Activated CD4-positive, CD25-positive, alpha-beta regulatory T cell treated with anti-CD3 and anti-CD28 coated beads, Interleukin-2, amount 50 U/mL, for 16 hours (primary cell): ENCODE measurements around the gene SDR42E1.
"Not testable (repeated sequence)": the region's sequence is repeated elsewhere in the genome, so short reads cannot be mapped to it uniquely, and the experiment has no call there.

Source experiments
- DNase-seq: peaks from one replicate; pipeline ENCODE4 v3.0.0-alpha.2; 2020; ENCODE audit warnings: low read depth, low spot score

SDR42E1 gene

DNA sequence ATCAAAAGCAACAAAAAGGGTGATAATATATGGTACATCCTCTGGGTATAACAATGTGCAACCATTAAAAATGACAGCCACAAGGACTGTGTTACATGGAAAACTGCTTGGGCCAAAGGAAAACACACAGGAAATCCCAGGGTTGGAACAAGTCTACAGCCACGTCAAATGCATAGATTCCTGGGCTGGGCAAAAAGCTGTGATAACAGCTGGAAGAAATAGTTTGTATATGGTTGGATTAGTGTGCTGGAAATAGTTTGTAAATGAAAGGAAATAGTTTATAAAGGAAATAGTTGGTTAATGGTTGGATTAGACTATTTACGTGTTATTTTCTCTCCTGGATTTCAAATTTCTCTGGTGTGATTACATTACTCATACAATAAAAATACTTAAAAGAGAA lies 26.4 kb upstream of the SDR42E1 start:
- no peak for DNase-seq

GRCh38 chr16:82037251-82037650 lies 26.0 kb upstream of the SDR42E1 start:
- no peak for DNase-seq

- no peak for DNase-seq
Measured at GRCh38 chr16:82034981-82035612, 23.8 kb upstream of the SDR42E1 start, which contains the start of gene HSD17B2. Gene HSD17B2 (plus strand): TSS chr16:82035253. CDS start chr16:82035425, 172 bp downstream.

- DNase-seq = no peak
Measured at GRCh38 chr16:82033683-82034300, 22.5 kb upstream of the SDR42E1 start.

DNA sequence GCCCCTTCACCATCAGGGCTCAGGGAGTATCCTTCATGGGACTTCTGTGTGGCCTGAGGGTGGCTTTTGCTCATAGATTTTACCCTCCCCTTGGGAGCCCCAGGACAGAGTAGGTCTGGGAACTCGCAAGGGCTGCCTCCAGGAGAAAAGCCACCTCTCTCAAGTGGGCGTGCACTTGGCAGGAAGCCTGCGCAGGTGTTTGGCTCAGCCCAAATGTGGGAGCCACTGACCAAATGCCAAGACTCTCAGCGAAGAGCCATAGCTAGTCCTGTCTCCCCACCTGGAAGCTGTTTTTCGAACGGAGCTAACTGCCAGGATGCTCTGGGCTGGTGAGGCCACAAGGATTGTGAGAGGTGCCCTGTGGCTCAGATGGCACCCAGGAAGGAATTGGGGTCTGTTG lies 21.7 kb upstream of the SDR42E1 start:
- no peak for DNase-seq

DNA sequence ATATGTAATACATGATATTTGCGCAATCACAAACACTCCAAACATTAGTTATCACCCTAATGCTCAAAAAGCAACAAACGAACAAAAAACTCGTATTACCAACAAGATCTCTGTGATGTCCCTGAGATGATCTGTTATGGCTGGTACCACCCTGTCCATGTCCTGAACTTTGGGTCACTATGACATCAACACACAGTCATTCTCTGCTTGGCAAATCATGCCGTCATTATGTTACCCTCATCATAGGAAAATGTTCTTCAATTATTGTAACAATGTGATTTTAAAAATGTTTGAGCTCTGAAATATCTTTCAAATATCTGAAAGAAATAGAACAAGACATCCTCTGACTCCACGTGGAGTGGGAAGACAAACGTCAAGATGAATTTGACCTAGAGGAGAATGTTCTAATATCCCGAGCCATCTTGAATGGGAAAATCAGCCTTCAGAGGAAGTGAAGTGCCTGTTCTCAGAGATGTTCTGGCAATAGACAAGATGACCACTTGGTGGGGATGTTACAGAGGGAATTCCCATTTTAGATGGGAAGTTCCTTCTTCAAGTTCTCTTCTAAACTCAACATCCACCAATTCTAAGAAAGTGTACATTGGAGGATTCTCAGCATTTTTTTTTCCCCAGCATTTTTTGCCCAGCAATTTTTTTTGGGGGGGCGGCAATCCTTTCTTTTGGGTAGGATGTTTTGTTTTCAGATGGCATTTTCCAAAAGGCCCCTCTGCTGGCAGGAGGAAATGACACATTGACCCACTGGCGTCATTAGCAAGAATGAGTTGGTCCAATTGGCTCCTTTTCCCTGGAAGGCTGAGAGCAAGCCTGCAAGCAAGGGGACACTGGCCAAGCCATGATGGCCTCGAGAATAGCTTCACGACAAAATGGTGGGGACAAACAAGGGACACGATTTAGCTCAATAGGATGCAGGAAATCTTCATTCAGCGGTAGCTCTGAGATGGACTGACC lies 20.1 kb upstream of the SDR42E1 start:
- no peak for DNase-seq

- no peak for DNase-seq
Measured at GRCh38 chr16:82027629-82028064, 16.4 kb upstream of the SDR42E1 start.

DNA sequence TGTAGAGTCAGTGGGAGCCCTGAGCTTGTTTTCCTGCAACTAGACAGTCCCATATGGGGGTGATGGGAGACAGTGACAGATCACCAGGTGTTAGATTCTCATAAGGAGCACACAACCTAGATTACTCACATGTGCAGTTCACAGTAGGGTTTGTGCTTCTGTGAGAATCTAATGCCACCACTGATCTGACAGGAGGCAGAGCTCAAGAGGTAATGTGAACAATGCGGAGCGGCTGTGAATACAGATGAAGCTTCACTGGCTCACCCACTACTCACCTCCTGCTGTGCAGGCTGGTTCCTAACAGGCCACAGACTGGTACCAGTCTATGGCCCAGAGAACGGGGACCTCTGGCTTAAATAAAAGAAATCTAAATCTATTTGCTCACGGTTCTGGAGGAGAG lies 13.6 kb upstream of the SDR42E1 start:
- no peak for DNase-seq

DNA sequence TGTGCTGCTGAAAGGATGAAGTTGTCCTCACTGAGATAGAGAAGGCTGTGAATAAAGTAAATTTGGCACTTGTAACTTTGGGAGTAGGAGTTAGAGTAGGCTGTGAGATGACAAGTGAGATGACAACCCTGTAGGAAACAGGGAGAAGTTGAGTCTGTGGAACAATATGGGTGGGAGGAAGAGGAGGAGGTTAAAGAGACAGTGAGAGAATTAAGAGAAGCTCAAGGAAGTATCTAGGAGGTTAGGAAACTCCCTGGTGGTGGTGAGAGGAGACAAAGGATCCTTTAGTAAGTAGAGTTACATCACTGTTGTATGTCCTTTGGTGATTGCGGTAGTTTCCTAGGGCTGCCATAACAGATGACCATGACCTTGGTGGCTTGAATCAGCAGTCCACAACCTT lies 13.0 kb upstream of the SDR42E1 start:
- no peak for DNase-seq

DNA sequence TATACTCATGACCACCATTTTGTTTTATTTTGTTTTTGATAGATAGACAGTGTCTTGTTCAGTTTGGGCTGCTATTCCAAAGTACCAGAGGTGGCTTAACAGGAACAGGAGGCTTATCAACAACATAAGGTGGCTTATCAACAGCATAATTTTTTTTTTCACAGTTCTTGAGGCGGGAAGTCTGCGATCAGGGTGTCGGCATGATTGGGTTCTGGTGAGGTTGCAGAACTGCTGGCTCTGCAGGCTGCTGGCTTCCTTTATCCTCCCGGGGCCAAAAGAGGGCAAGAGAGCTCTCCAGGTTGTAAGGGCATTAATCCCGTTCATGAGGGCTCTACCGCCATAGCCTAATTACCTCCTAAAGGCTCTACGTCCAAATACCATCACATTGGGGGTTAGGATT lies 11.9 kb upstream of the SDR42E1 start:
- DNase-seq = no peak

- DNase-seq = no peak
Measured at GRCh38 chr16:82020051-82020450, 8.8 kb upstream of the SDR42E1 start.

DNA sequence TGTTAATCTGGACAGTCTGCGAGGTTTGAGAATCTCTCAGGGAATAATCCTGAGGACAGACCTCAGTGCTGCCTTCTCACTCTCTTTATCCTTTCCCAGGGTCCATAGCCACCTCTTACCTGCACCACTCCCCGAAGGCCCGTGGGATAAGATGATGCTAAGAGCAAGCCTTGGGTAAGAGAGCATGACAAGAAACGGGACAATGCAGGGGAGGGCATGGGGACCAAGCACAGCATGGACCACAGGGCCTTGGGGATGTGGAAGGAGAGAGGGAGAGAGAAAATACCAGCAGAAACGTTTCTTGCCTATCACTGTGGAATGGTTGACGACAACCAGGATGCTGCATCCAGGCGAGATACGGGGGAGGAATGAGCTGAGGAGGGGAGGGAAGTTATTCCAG lies 8.3 kb upstream of the SDR42E1 start:
- no peak for DNase-seq

- no peak for DNase-seq
Measured at GRCh38 chr16:82017911-82018568, 6.8 kb upstream of the SDR42E1 start.

DNA sequence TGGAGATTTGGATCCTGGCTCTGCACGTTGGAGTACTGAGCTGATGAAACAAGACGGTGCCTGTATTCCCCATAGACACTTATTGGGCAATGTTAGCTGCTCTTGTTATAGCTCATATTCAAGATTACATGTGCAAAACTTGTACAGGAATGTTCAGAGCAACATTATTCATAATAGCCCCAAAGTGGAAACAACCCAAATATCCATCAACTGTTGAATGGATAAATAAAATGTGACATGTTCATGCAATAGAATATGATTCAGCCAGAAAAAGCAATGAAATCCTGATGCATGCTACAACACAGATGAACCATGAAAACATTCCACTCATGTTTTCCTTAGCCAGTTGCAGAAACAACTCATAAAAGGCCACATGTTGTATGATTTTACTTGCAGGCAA lies 5.7 kb upstream of the SDR42E1 start:
- no peak for DNase-seq

- DNase-seq = no peak
Measured at GRCh38 chr16:82016263-82016662, 5.0 kb upstream of the SDR42E1 start.

GRCh38 chr16:82013139-82013538 lies 1.9 kb upstream of the SDR42E1 start:
- no peak for DNase-seq

GRCh38 chr16:82010649-82011048 lies 621 bp downstream of the SDR42E1 start:
- no peak for DNase-seq

DNA sequence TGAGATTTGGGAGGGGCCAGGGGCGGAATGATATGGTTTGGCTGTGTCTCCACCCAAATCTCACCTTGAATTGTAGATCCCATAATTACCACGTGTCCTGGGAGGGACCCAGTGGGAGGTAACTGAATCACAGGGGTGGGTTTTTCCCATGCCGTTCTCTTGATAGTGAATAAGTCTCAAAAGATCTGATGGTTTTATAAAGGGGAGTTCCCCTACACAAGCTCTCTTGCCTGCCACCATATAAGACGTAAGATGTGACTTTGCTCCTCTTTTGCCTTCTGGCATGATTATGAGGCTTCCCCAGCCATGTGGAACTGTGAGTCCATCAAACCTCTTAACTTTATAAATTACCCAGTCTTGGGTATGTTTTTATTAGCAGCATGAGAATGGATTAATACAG lies 1.5 kb downstream of the SDR42E1 start:
- DNase-seq = not testable (repeated sequence)

DNA sequence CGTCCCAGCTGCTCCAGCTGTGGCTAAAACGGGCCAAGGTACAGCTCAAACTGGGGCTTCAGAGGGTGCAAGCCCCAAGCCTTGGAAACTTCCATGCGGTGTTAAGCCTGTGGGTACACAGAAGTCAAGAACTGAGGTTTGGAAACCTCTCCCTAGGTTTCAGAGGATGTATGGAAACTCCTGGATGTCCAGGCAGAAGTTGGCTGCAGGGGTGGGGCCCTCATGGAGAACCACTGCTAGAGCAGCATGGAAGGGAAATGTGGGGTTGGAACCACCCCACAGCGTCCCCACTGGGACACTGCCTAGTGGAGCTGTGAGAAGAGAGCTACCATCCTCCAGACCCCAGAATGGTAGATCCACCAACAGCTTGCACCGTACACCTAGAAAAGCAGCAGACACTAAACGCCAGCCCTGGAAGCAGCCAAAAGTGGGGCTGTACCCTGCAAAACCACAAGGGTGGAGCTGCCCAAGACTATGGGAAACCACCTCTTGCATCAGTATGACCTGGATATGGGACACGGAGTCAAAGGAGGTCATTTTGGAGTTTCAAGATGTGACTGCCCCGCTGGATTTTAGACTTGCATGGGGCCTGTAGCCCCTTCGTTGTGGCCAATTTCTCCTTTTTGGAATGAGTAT lies 2.2 kb downstream of the SDR42E1 start:
- DNase-seq = no peak

- no peak for DNase-seq
Measured at GRCh38 chr16:82007189-82007588, 4.1 kb downstream of the SDR42E1 start.

DNA sequence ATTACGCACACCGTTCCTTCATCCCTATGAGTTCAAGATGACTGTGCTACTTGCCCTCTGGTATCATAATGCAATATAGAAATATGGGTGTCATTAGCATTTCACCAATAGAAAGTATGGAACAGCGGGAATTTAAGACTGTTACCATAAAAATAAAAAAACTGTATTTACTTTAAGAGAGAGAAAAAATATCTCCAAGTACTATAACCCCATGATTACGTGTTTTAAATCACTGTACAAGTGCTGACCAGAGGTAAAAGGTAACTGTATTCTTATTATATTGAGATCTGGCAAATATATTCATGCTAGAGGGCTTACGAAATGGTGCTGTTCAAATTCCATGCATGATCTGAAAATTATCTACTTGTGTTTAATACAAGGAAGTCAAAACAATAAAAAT lies 5.2 kb downstream of the SDR42E1 start:
- DNase-seq = no peak
